K562 (cell line): ENCODE data around the gene SOS1. TPM values are rescaled to one million over a fixed set of nuclear protein-coding genes. Genes with fewer than 3 reads are reported as not detected.
A peak's percentile ranks its signal among the peaks of the same experiment; 100 is the strongest.

Experiments used
- ATAC-seq: fragments of 200-7000 bp; cut with Tn5 transposase; 3 replicates; pipeline ENCODE4 v1.9.1; 2020; ENCODE audit warnings: moderate library complexity
- BruUV-seq: library from RNA; stranded (reverse); fragments of 400-500 nt; replicated peaks from 2 replicates; lab custom pipeline; 2021; lab: Mats Ljungman, UMichigan
- CTCF ChIA-PET: fragments of 300-600 bp; formaldehyde crosslinking; extraction: SDS; loops from one replicate; lab custom pipeline; 2021; ENCODE audit warnings: low intra/inter-chr PET ratio; lab: Yijun Ruan, JAX
- POLR2A ChIA-PET: fragments of 300-600, 350-650 bp; sonication (Branson Sonifier 250); formaldehyde crosslinking; extraction: SDS; loops from one replicate; lab custom pipeline; 2021; ENCODE audit warnings: antibody characterized with exemption, inconsistent platforms; lab: Yijun Ruan, JAX
- DNase-seq, 4 experiments: peaks; one replicate each; pipeline versions ENCODE4 v3.0.0 to v3.0.0-alpha.2; 2011 to 2018; ENCODE audit warnings: low spot score in 3 of 4, mixed read lengths in 3 of 4; ENCODE audit errors: extremely low read depth in 1 of 4
- FAIRE-seq: peaks from 2 replicates; lab custom pipeline; 2011; peaks lifted over from hg19 to GRCh38; lab: Jason Lieb, UNC
- H2AFZ ChIP-seq: 2 replicates; pipeline ENCODE4 v1.6.0; 2011; ENCODE audit warnings: low read depth, low read length, control low read depth, inconsistent platforms
- H3K27ac ChIP-seq: fragments of 200-600 bp; 3 replicates; pipeline ENCODE4 v1.8.0; 2011; ENCODE audit warnings: low read depth, mild to moderate bottlenecking, control low read depth, inconsistent platforms, low read length, moderate library complexity, mixed read lengths; ENCODE audit errors: extremely low read depth
- H3K27me3 ChIP-seq, 2 experiments: fragments of 300-600 bp in 1 of 2; 2 replicates in 1 of 2; 3 replicates in 1 of 2; pipeline versions ENCODE4 v1.6.0 to v1.8.0; 2011; ENCODE audit warnings: inconsistent platforms in 2 of 2, low read length in 2 of 2, mild to moderate bottlenecking in 1 of 2, mixed read lengths in 1 of 2, moderate library complexity in 1 of 2; ENCODE audit not compliant: control insufficient read depth in 2 of 2, insufficient read depth in 2 of 2
- H3K36me3 ChIP-seq: fragments of 300-600 bp; 3 replicates; pipeline ENCODE4 v1.8.0; 2011; ENCODE audit warnings: mild to moderate bottlenecking, low read length, inconsistent platforms; ENCODE audit not compliant: control insufficient read depth, insufficient read depth
- H3K4me1 ChIP-seq, 2 experiments: fragments of 200-600 bp in 1 of 2; replicated peaks in 1 of 2; 2 replicates in 1 of 2; 3 replicates in 1 of 2; pipeline versions ENCODE4 v1.5.1 to v1.8.0; 2011; ENCODE audit warnings: inconsistent platforms in 2 of 2, low read length in 2 of 2, mild to moderate bottlenecking in 1 of 2, mixed read lengths in 1 of 2, moderate library complexity in 1 of 2; ENCODE audit not compliant: control insufficient read depth in 2 of 2, insufficient read depth in 2 of 2
- H3K4me2 ChIP-seq: 2 replicates; pipeline ENCODE4 v1.6.1; 2011; ENCODE audit warnings: low read length, control low read depth, inconsistent platforms, mixed read lengths; ENCODE audit not compliant: insufficient read depth
- H3K4me3 ChIP-seq: fragments of 200-600 bp; sonication (generic), shearing (Covaris generic); 2 replicates; pipeline ENCODE4 v1.5.1; 2016; ENCODE audit warnings: control low read depth, inconsistent platforms
- H3K79me2 ChIP-seq: fragments of 200-600 bp; 3 replicates; pipeline ENCODE4 v1.8.0; 2011; ENCODE audit warnings: low read length, inconsistent platforms; ENCODE audit not compliant: control insufficient read depth, insufficient read depth
- H3K9ac ChIP-seq, 2 experiments: 2 replicates each; pipeline versions ENCODE4 v1.6.0 to v1.6.1; 2011; ENCODE audit warnings: low read depth in 2 of 2, low read length in 2 of 2, control low read depth in 1 of 2, inconsistent platforms in 1 of 2, mild to moderate bottlenecking in 1 of 2, mixed read lengths in 1 of 2; ENCODE audit not compliant: insufficient read depth in 1 of 2
- H3K9me1 ChIP-seq: one replicate; pipeline ENCODE4 v1.6.0; 2011; ENCODE audit warnings: inconsistent platforms, mild to moderate bottlenecking, low read length, moderate library complexity; ENCODE audit not compliant: control insufficient read depth, insufficient read depth
- H3K9me3 ChIP-seq: replicated peaks from 2 replicates; pipeline ENCODE4 v1.5.1; 2011; ENCODE audit warnings: low read depth, low read length, inconsistent platforms; ENCODE audit not compliant: control insufficient read depth, insufficient read depth
- H4K20me1 ChIP-seq: replicated peaks from 2 replicates; pipeline ENCODE4 v1.6.1; 2011; ENCODE audit warnings: low read length, inconsistent platforms, mixed read lengths; ENCODE audit not compliant: control insufficient read depth, insufficient read depth
- ATF7 ChIP-seq: fragments of 450-650 bp; IDR thresholded peaks from 2 replicates; pipeline ENCODE4 v1.7.1; 2014; ENCODE audit warnings: mild to moderate bottlenecking, moderate library complexity
- BRD4 ChIP-seq: fragments of 200-600 bp; sonication (generic); IDR thresholded peaks from 2 replicates; pipeline ENCODE4 v1.6.1; 2017; ENCODE audit warnings: inconsistent platforms
- CREB1 ChIP-seq, 2 experiments: sonication (generic) in 1 of 2; formaldehyde crosslinking in 1 of 2; IDR thresholded peaks; 2 replicates each; pipeline versions ENCODE4 v1.6.1 to v1.8.0; 2012 to 2022; ENCODE audit warnings: inconsistent platforms in 1 of 2, mild to moderate bottlenecking in 1 of 2, missing genetic modification reagents in 1 of 2, moderate library complexity in 1 of 2
- DACH1 ChIP-seq: fragments of 450-650 bp; IDR thresholded peaks from 2 replicates; pipeline ENCODE4 v1.6.1; 2018; ENCODE audit not compliant: partially characterized antibody
- FOXK1 ChIP-seq: sonication (generic); formaldehyde crosslinking; IDR thresholded peaks from 2 replicates; pipeline ENCODE4 v1.8.0; 2022; ENCODE audit warnings: missing genetic modification reagents, mild to moderate bottlenecking, borderline replicate concordance
- HDAC3 ChIP-seq: fragments of 450-650 bp; IDR thresholded peaks from 2 replicates; pipeline ENCODE4 v1.6.1; 2018; ENCODE audit warnings: borderline replicate concordance, mild to moderate bottlenecking, moderate library complexity; ENCODE audit not compliant: partially characterized antibody
- HNRNPL ChIP-seq: fragments of 200-400 bp; formaldehyde crosslinking; IDR thresholded peaks from 2 replicates; pipeline ENCODE4 v1.6.1; 2017; ENCODE audit warnings: low read depth, mild to moderate bottlenecking, low read length
- KAT2B ChIP-seq: IDR thresholded peaks from one replicate; pipeline ENCODE4 v1.6.1; 2012; ENCODE audit warnings: low read depth, mild to moderate bottlenecking, control low read depth, inconsistent platforms, low read length, moderate library complexity
- KDM1A ChIP-seq, 2 experiments: fragments of 450-650 bp; IDR thresholded peaks; 2 replicates each; pipeline ENCODE4 v1.6.1; 2016; ENCODE audit warnings: mild to moderate bottlenecking in 2 of 2
- MCM3 ChIP-seq: fragments of 450-650 bp; IDR thresholded peaks from 2 replicates; pipeline ENCODE4 v1.6.1; 2016
- SMARCB1 ChIP-seq: IDR thresholded peaks from 2 replicates; pipeline ENCODE4 v1.6.1; 2011; ENCODE audit warnings: improper control_type of control experiment, low read depth; ENCODE audit not compliant: insufficient read length
- SRSF1 ChIP-seq: fragments of 200-400 bp; formaldehyde crosslinking; IDR thresholded peaks from 2 replicates; pipeline ENCODE4 v1.6.1; 2017; ENCODE audit warnings: mild to moderate bottlenecking, low read depth, low read length, moderate library complexity
- XRCC5 ChIP-seq: fragments of 200-400 bp; formaldehyde crosslinking; IDR thresholded peaks from 2 replicates; pipeline ENCODE4 v1.6.1; 2017; ENCODE audit warnings: low read depth, mild to moderate bottlenecking, low read length
- ZNF561 ChIP-seq: fragments of 450-650 bp; formaldehyde crosslinking; conservative IDR thresholded peaks from 2 replicates; pipeline ENCODE4 v1.4.0; 2020; ENCODE audit warnings: mild to moderate bottlenecking, moderate library complexity
- WGBS: fragments of 100-300 bp; shearing (Covaris generic); methylation state at CpG from one replicate; pipeline ENCODE4 v1.1.6; 2016; ENCODE audit warnings: low coverage, mixed read lengths; ENCODE audit not compliant: insufficient coverage; ENCODE audit errors: missing lambda C conversion rate; 5-methylcytosine and 5-hydroxymethylcytosine counted together
- in situ Hi-C: fragments of 300-500 bp; cut with MboI; formaldehyde crosslinking; loops from 4 replicates; pipeline ENCODE4 v1.15.0; 2018; ENCODE audit warnings: inconsistent platforms, mixed read lengths
- intact Hi-C: fragments of 100-400 bp; cut with micrococcal nuclease; formaldehyde crosslinking; loops from 2 replicates; pipeline ENCODE4 v1.14.2; 2022
- polyA plus RNA-seq, 8 experiments: library from polyadenylated mRNA; depleted of rRNA in 4 of 8; stranded (reverse) in 5 of 8; unstranded in 3 of 8; fragments of >200 nt; fragmentation: Nextera tagmentation in 2 of 8; fragmentation: Illumina TruSeq in 1 of 8; extraction: Ambion mirVana in 2 of 8; extraction: Trizol in 1 of 8; gene quantifications; 2 replicates each; pipeline versions ENCODE4 v1.2.1 to v1.2.3, GENCODE V29; 2011 to 2014; ENCODE audit warnings: inconsistent platforms in 1 of 8, missing spikeins in 1 of 8
- total RNA-seq, 7 experiments: library from RNA; depleted of rRNA in 6 of 7; stranded (reverse); fragments of >200 nt in 6 of 7; fragmentation: Illumina TruSeq in 2 of 7; extraction: Trizol in 2 of 7; gene quantifications; 2 replicates each; pipeline versions ENCODE4 v1.2.1 to v1.2.3, GENCODE V29; 2011 to 2021; ENCODE audit warnings: low replicate concordance in 1 of 7
- TF ChIP-seq, protein P1 (sequence below): fragments of 450-650 bp; IDR thresholded peaks from 2 replicates; pipeline ENCODE4 v1.6.1; 2016; ENCODE audit warnings: mild to moderate bottlenecking
- TF ChIP-seq, protein P2 (sequence below): fragments of 450-650 bp; IDR thresholded peaks from 2 replicates; pipeline ENCODE4 v1.6.1; 2018; ENCODE audit not compliant: partially characterized antibody

SOS1 gene
- total and polyA plus RNA-seq, 9 of the 15 experiments (the other 6 are each of a cell fraction or from before 2014, with no cell fraction given): 2.5 to 27.1 (median 16.3) TPM

DNA sequence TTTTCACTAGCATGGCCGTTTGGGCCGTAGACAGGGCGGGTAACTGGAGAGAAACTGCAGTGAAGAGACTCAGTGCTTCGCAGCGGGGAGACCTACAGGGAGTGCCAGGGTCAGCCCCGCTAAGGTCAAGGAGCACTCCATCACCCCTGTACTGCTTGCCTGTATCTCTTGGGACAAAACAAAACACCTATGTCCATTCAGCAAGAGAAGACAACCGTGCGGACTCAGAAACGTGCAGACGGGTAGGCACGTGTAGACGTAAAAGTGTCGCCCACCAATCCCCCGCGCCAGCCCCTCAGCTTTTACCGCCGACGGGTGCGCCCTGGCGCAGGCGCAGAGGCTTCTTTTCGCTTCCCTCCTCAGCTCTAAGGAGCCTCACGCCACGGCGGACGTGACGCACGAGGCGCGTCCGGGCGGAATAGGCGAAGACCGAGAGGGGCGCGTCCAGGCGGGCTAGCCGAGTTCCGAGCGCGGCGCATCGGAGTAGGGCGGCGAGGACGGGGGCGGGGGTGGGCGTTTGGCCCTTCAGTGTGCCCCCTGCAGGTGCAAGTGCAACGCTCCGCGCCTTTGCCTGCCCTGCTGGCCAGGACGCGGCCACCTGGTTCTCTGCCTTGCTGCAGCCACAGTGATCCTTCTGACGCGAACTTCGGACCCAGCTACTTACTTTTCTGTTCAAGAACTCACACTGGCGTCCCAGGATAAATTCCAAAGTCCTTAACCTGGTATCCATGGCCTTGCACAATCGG, 3.3 kb upstream of the SOS1 start:
- ChIA-PET CTCF (interaction anchor here (0.6 kb wide), 1 partner anchor 482 kb away, joined by 3 read pairs; no protein-coding TSS in a partner anchor), POLR2A (interaction anchor here (0.6 to 1.9 kb wide), 15 partner anchors 10 to 648 kb away, joined by 3 to 6 read pairs (median 3); partner anchors contain the start of gene SRSF7)
- peak overlapping the region; percentile 85 for H3K27ac ChIP-seq
- no peaks in the 10 kb centered on the region for H3K9me1 ChIP-seq
- H3K9ac ChIP-seq: peak overlapping the region; percentile 86 to 95
- no peaks in the 10 kb centered on the region for H4K20me1 ChIP-seq
- DNase-seq (peak; percentile 88 to 99 (median 89)), FAIRE-seq (peak; percentile 90), ATAC-seq (peak; percentile 82)
- peaks cover 28% of the 10 kb centered on the region in 2 experiments; a peak in 4 of 5 replicates for H3K4me1 ChIP-seq
- no peaks in the 10 kb centered on the region for H3K36me3 ChIP-seq
- in situ Hi-C loops: loop anchor here (10.0 kb wide), 1 partner anchor 101 kb away; no protein-coding TSS in a partner anchor
- BruUV-seq: no TSS peak
- peak overlapping the region; percentile 56 for H3K4me3 ChIP-seq
- no peaks in the 10 kb centered on the region for H3K9me3 ChIP-seq
- H3K27me3 ChIP-seq: no peaks in the 10 kb centered on the region
- intact Hi-C loops: loop anchor here (1.0 to 10.0 kb wide), 4 partner anchors 18 to 372 kb away; partner anchors contain the start of genes MAP4K3 and SRSF7
- H2AFZ ChIP-seq: peak overlapping the region; percentile 95
- H3K79me2 ChIP-seq: peaks cover 36% of the 10 kb centered on the region
- H3K4me2 ChIP-seq: peak overlapping the region; percentile 94
- WGBS: under 1% methylated on average over 55 of the region's 58 CpGs
- TF ChIP-seq, protein P1, sequence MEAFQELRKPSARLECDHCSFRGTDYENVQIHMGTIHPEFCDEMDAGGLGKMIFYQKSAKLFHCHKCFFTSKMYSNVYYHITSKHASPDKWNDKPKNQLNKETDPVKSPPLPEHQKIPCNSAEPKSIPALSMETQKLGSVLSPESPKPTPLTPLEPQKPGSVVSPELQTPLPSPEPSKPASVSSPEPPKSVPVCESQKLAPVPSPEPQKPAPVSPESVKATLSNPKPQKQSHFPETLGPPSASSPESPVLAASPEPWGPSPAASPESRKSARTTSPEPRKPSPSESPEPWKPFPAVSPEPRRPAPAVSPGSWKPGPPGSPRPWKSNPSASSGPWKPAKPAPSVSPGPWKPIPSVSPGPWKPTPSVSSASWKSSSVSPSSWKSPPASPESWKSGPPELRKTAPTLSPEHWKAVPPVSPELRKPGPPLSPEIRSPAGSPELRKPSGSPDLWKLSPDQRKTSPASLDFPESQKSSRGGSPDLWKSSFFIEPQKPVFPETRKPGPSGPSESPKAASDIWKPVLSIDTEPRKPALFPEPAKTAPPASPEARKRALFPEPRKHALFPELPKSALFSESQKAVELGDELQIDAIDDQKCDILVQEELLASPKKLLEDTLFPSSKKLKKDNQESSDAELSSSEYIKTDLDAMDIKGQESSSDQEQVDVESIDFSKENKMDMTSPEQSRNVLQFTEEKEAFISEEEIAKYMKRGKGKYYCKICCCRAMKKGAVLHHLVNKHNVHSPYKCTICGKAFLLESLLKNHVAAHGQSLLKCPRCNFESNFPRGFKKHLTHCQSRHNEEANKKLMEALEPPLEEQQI: peak; percentile 59; the same call in 1 of the 2 replicates
- TF ChIP-seq ZNF561 (CRISPR knock-in tag) (no peak), XRCC5 (peak; percentile 92), DACH1 (peak; percentile 41), KAT2B (peak; percentile 58), HNRNPL (peak; percentile 58; the same call in 1 of the 2 replicates), SRSF1 (no peak), KDM1A (IDR thresholded peaks at IDR 0.05) (peak; percentile 13; a peak in 2 of 4 replicates), SMARCB1 (peak; percentile 35), ATF7 (peak; percentile 69), BRD4 (no peak), HDAC3 (no peak), FOXK1 (no peak), MCM3 (no peak), CREB1 (IDR thresholded peaks at IDR 0.05) (peak; percentile 97), CREB1 (CRISPR knock-in tag; IDR thresholded peaks at IDR 0.05) (peak; percentile 97)
- TF ChIP-seq, protein P2, sequence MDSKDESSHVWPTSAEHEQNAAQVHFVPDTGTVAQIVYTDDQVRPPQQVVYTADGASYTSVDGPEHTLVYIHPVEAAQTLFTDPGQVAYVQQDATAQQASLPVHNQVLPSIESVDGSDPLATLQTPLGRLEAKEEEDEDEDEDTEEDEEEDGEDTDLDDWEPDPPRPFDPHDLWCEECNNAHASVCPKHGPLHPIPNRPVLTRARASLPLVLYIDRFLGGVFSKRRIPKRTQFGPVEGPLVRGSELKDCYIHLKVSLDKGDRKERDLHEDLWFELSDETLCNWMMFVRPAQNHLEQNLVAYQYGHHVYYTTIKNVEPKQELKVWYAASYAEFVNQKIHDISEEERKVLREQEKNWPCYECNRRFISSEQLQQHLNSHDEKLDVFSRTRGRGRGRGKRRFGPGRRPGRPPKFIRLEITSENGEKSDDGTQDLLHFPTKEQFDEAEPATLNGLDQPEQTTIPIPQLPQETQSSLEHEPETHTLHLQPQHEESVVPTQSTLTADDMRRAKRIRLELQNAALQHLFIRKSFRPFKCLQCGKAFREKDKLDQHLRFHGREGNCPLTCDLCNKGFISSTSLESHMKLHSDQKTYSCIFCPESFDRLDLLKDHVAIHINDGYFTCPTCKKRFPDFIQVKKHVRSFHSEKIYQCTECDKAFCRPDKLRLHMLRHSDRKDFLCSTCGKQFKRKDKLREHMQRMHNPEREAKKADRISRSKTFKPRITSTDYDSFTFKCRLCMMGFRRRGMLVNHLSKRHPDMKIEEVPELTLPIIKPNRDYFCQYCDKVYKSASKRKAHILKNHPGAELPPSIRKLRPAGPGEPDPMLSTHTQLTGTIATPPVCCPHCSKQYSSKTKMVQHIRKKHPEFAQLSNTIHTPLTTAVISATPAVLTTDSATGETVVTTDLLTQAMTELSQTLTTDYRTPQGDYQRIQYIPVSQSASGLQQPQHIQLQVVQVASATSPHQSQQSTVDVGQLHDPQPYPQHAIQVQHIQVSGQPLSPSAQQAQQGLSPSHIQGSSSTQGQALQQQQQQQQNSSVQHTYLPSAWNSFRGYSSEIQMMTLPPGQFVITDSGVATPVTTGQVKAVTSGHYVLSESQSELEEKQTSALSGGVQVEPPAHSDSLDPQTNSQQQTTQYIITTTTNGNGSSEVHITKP: peak; percentile 79
